NCI-H2196 (cell line): ENCODE measurements around the gene SEMA3D.

Experiments used
- DNase-seq: peaks from one replicate; lab custom pipeline; 2025; ENCODE audit not compliant: unreplicated experiment; lab: John Stamatoyannopoulos, UW

SEMA3D gene

GRCh38 chr7:85130702-85131101 lies 56.2 kb downstream of the SEMA3D start:
- DNase-seq, result no peak

- no peak for DNase-seq
Measured at GRCh38 chr7:85126383-85126782, 60.5 kb downstream of the SEMA3D start.

- no peak for DNase-seq
Measured at GRCh38 chr7:85125651-85126131, 61.2 kb downstream of the SEMA3D start.

- no peak for DNase-seq
Measured at GRCh38 chr7:85125176-85125575, 61.7 kb downstream of the SEMA3D start.

- no peak for DNase-seq
Measured at GRCh38 chr7:85119934-85120333, 66.9 kb downstream of the SEMA3D start.

- DNase-seq, result no peak
Measured at GRCh38 chr7:85115862-85116261, 71.0 kb downstream of the SEMA3D start.

GRCh38 chr7:85115006-85115405 lies 71.8 kb downstream of the SEMA3D start:
- no peak for DNase-seq

- no peak for DNase-seq
Measured at GRCh38 chr7:85114342-85114741, 72.5 kb downstream of the SEMA3D start.

GRCh38 chr7:85111761-85112160 lies 75.1 kb downstream of the SEMA3D start:
- DNase-seq, result no peak

GRCh38 chr7:85106719-85107118 lies 80.1 kb downstream of the SEMA3D start:
- no peak for DNase-seq

- no peak for DNase-seq
Measured at GRCh38 chr7:85104432-85105205, 82.2 kb downstream of the SEMA3D start.

GRCh38 chr7:85103962-85104361 lies 82.9 kb downstream of the SEMA3D start:
- DNase-seq, result no peak

GRCh38 chr7:85103357-85103756 lies 83.5 kb downstream of the SEMA3D start:
- DNase-seq, result no peak

GRCh38 chr7:85102813-85103350 lies 84.0 kb downstream of the SEMA3D start:
- no peak for DNase-seq

- no peak for DNase-seq
Measured at GRCh38 chr7:85101347-85101746, 85.5 kb downstream of the SEMA3D start.

GRCh38 chr7:85097844-85098243 lies 89.0 kb downstream of the SEMA3D start:
- no peak for DNase-seq

GRCh38 chr7:85095806-85096205 lies 91.0 kb downstream of the SEMA3D start:
- no peak for DNase-seq

- DNase-seq, result no peak
Measured at GRCh38 chr7:85095366-85095765, 91.5 kb downstream of the SEMA3D start.

GRCh38 chr7:85094046-85094725 lies 92.7 kb downstream of the SEMA3D start:
- DNase-seq, result no peak

- no peak for DNase-seq
Measured at GRCh38 chr7:85091565-85091928, 95.3 kb downstream of the SEMA3D start.

- DNase-seq, result no peak
Measured at GRCh38 chr7:85090919-85091564, 95.8 kb downstream of the SEMA3D start.

GRCh38 chr7:85090143-85090542 lies 96.7 kb downstream of the SEMA3D start:
- DNase-seq, result no peak
